ENCODE data around the gene MON1B. TPM values are rescaled to one million over a fixed set of nuclear protein-coding genes. Genes with fewer than 3 reads are reported as not detected.

Gene MON1B
- polyA plus RNA-seq, 1 donor (not counting 4 experiments of a cell fraction or from before 2014, with no cell fraction given) = 9.7 TPM

DNA sequence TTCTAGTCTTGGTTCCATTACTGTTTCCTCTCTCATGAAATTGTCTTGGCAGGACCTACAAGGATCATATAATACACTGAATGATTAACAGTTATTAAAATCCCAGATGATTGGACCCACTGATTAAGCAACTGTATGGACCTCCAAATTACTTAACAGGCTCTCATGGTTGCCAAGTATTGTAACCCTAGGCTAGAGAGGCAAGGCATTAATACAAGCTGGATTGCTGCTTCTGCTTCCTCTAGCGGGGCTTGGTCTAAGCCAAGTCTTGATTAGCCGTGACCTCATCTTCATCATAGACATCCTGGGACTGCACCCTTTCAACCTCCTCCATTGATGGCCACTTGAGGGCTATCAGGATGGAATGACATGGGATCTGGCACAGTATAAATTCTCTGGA is 55.2 kb downstream of the MON1B start:
- FAIRE-seq (no peak), DNase-seq (ENCODE audit: low read depth, low spot score) (no peak)
- Histone ChIP-seq H3K27me3 (ENCODE audit: control insufficient read depth, extremely low read depth, insufficient read depth, low read length) (no peaks in the 10 kb centered on the region), H3K27ac (ENCODE audit: control insufficient read depth, insufficient read depth, low read length) (no peak overlapping the region), H3K79me2 (ENCODE audit: control insufficient read depth, insufficient read depth, low read length) (no peaks in the 10 kb centered on the region), H3K4me1 (ENCODE audit: control insufficient read depth, extremely low read depth, insufficient read depth, low read length) (no peaks in the 10 kb centered on the region), H3K4me2 (ENCODE audit: control insufficient read depth, extremely low read depth, insufficient read depth, low read depth, low read length) (no peak overlapping the region), H3K4me3 (ENCODE audit: control insufficient read depth in 2 of 3, extremely low read depth in 1 of 3, insufficient read depth in 2 of 3, low read depth in 1 of 3, low read length in 3 of 3) (no peak overlapping the region), H4K20me1 (ENCODE audit: control insufficient read depth, extremely low read depth, insufficient read depth, low read length) (no peaks in the 10 kb centered on the region), H2AFZ (ENCODE audit: control insufficient read depth, low read length) (no peak overlapping the region), H3K9me1 (ENCODE audit: control insufficient read depth, extremely low read depth, insufficient read depth, low read length) (no peaks in the 10 kb centered on the region), H3K9ac (ENCODE audit: control insufficient read depth, extremely low read depth, insufficient read depth, low read length) (no peak overlapping the region), H3K36me3 (ENCODE audit: control insufficient read depth in 2 of 2, extremely low read depth in 1 of 2, insufficient read depth in 2 of 2, low read length in 2 of 2) (no peaks in the 10 kb centered on the region), H3K9me3 (ENCODE audit: control insufficient read depth, low read depth, low read length) (no peaks in the 10 kb centered on the region)
- TF ChIP-seq EZH2 (IDR thresholded peaks at IDR 0.05; ENCODE audit: low read length) (no peak), CTCF (optimal IDR thresholded peaks at IDR 0.05 in 1 of 3, IDR thresholded peaks at IDR 0.05 in 1 of 3, conservative IDR thresholded peaks at IDR 0.05 in 1 of 3; ENCODE audit: extremely low read depth in 1 of 3, insufficient read depth in 2 of 3, low read length in 3 of 3) (no peak)
- dilution Hi-C loops (cut with MboI; ENCODE audit: extremely low pct_ligation_motif_present, low sequenced_read_pairs) = loop anchor here (25.0 kb wide), 1 partner anchor 341 kb away; no protein-coding TSS in a partner anchor

GRCh38 chr16:77250400-77250799 is 59.4 kb downstream of the MON1B start:
- no peaks in the 10 kb centered on the region for H3K9me3 ChIP-seq (ENCODE audit: control insufficient read depth, low read depth, low read length)
- FAIRE-seq (no peak), DNase-seq (ENCODE audit: low read depth, low spot score) (no peak)
- no peaks in the 10 kb centered on the region for H3K9me1 ChIP-seq (ENCODE audit: control insufficient read depth, extremely low read depth, insufficient read depth, low read length)
- H3K79me2 ChIP-seq (ENCODE audit: control insufficient read depth, insufficient read depth, low read length) = no peaks in the 10 kb centered on the region
- no peak overlapping the region for H2AFZ ChIP-seq (ENCODE audit: control insufficient read depth, low read length)
- dilution Hi-C loops (cut with MboI; ENCODE audit: extremely low pct_ligation_motif_present, low sequenced_read_pairs) = no loop called here
- no peak for TF ChIP-seq EZH2 (IDR thresholded peaks at IDR 0.05; ENCODE audit: low read length)
- TF ChIP-seq CTCF (optimal IDR thresholded peaks at IDR 0.05 in 1 of 3, IDR thresholded peaks at IDR 0.05 in 1 of 3, conservative IDR thresholded peaks at IDR 0.05 in 1 of 3; ENCODE audit: extremely low read depth in 1 of 3, insufficient read depth in 2 of 3, low read length in 3 of 3) = no peak
- H3K4me1 ChIP-seq (ENCODE audit: control insufficient read depth, extremely low read depth, insufficient read depth, low read length) = no peaks in the 10 kb centered on the region
- no peak overlapping the region for H3K9ac ChIP-seq (ENCODE audit: control insufficient read depth, extremely low read depth, insufficient read depth, low read length)
- H4K20me1 ChIP-seq (ENCODE audit: control insufficient read depth, extremely low read depth, insufficient read depth, low read length) = no peaks in the 10 kb centered on the region
- no peaks in the 10 kb centered on the region for H3K36me3 ChIP-seq (ENCODE audit: control insufficient read depth in 2 of 2, extremely low read depth in 1 of 2, insufficient read depth in 2 of 2, low read length in 2 of 2)
- H3K4me3 ChIP-seq (ENCODE audit: control insufficient read depth in 2 of 3, extremely low read depth in 1 of 3, insufficient read depth in 2 of 3, low read depth in 1 of 3, low read length in 3 of 3) = no peak overlapping the region
- no peaks in the 10 kb centered on the region for H3K27me3 ChIP-seq (ENCODE audit: control insufficient read depth, extremely low read depth, insufficient read depth, low read length)
- no peak overlapping the region for H3K27ac ChIP-seq (ENCODE audit: control insufficient read depth, insufficient read depth, low read length)
- no peak overlapping the region for H3K4me2 ChIP-seq (ENCODE audit: control insufficient read depth, extremely low read depth, insufficient read depth, low read depth, low read length)

Other genes with a start within 250 kb of the MON1B start
- gene SYCE1L, start 8.2 kb downstream of the MON1B start, polyA plus RNA-seq = 0.21 to 0.91 TPM (median 0.24 TPM) in 3 replicates
- not detected in 3 replicates for gene ADAMTS18, start 243.8 kb downstream of the MON1B start, polyA plus RNA-seq